Stimulated activated CD8-positive, alpha-beta memory T cell treated with anti-CD3 and anti-CD28 coated beads, Interleukin-2, amount 100 ng/mL, for 48 hours (primary cell): ENCODE results near the gene GPR85.
"Not testable (repeated sequence)": the region's sequence is repeated elsewhere in the genome, so short reads cannot be mapped to it uniquely, and the experiment has no call there.

Experiments used
- DNase-seq, 2 donors: peaks; one replicate each; pipeline ENCODE4 v3.0.0-alpha.2; 2020; ENCODE audit warnings: low read depth in 2 of 2

GPR85 gene

DNA sequence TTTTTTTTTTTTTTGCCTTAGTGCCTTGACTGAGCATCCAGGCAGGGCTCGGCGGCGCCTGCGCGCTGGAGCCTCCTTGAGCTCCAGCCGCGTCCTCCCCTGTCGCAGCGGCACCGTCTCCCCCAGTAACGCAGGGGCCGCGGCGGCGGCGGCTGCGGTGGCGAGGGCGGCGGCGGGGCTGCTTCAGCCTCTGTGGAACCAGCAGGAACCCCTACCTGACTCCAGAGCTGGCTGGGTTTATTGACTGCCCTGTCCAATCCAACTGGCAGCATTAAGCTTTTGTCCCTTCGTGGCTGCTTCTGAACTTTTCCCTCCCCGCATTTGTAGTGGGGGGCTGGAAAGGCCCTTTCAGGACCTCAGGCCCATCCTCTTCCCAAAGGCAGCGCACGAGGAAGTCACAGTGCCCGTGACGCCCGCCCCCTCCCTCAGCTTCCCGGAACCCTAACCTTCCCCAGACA is at the start of gene GPR85:
Gene GPR85, minus strand, starts transcription at position 397 of the 458 bp plus-strand sequence. CDS start 2,106 bp downstream, outside the sequence.
- DNase-seq: peak in 1 of 2 donors; percentile 21

- DNase-seq: no peak
Measured at GRCh38 chr7:113134025-113134424, 47.4 kb upstream of the GPR85 start.

DNA sequence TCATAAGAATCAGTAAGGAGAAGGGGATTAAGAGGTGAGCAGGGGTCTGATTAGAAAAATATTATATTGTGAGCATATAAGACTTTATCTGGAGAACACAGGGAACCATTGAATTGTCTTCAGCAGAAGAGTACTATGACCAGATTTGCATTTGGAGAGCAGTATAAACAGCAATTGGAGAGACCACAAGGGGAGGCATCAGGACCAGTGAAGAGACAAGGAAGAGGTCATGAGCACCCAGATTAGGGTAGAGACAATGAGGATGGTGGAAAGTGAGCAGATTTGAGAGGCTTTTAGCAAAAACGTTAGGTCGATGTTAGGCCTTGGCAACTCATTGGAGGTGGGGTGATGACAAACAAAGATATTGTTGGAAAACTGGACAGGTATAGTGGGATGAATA is 44.7 kb upstream of the GPR85 start:
- DNase-seq: no peak

GRCh38 chr7:113128031-113128430 is 41.4 kb upstream of the GPR85 start:
- DNase-seq: no peak

DNA sequence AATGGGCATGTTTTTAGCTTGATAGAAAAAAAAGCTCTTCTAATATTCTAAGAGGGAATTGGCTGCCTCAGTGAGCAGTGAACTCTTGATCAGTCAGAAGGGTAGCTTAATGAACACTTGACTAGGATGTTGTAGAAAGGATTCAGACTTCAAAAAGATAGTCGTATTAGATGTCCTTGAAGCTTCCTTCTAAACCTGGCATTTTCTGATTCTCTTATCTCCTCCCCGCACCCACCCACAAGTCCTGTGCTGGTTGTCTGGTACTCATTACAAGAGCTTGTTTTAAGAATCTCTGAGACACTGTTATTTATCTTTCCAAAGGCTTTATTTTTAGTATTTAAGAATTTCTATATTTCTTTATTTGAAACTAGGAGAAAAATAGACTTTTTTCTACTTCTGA is 39.1 kb upstream of the GPR85 start:
- no peak for DNase-seq

DNA sequence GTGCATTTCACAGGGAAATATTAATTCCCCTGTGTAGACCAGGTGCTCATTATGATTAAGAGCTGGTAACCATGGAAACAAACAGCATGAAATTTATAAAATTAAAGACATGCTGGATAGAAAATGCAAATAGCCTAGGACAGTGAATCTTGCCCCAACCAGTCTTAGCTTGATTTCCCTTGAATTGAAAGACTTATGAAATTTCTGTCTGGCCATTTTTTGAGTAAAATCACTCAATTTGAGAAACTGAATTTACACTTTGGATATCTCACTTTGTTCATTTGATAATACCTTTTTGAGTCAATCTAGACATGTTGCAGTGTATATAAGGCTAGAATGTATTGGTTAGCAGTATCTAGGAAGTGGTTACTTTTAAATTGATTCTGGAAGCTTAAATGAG is 36.1 kb upstream of the GPR85 start:
- no peak for DNase-seq

- no peak for DNase-seq
Measured at GRCh38 chr7:113120647-113121046, 34.0 kb upstream of the GPR85 start.

GRCh38 chr7:113119429-113119828 is 32.8 kb upstream of the GPR85 start:
- DNase-seq: no peak

GRCh38 chr7:113118074-113118959 is 31.7 kb upstream of the GPR85 start, which contains the start of gene SMIM30:
TSS of gene SMIM30 (minus strand) at chr7:113118554. CDS start at chr7:113117578, 976 bp downstream.
- DNase-seq: peak; percentile 77 to 79

GRCh38 chr7:113117374-113117774 is 30.7 kb upstream of the GPR85 start:
- not testable (repeated sequence) for DNase-seq

DNA sequence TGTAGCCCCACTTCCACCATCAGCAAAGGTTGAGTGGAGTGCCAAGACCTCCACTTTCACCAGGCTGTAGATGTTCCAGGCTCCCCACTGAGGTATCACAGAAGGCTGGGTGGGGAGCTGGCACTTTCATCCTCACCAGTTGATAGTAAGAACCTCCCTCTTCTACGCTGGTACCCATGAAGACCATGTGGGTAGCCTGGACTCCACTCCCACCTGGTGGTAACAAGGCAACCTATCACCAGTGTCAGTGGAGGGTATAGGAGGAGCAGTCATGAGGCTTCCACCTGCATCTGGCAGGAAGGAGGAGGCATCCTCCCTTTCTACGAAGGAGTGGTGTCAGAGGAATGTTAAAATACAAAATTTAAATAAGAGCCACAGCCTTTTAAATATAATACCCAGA is 27.3 kb upstream of the GPR85 start:
- DNase-seq: no peak

DNA sequence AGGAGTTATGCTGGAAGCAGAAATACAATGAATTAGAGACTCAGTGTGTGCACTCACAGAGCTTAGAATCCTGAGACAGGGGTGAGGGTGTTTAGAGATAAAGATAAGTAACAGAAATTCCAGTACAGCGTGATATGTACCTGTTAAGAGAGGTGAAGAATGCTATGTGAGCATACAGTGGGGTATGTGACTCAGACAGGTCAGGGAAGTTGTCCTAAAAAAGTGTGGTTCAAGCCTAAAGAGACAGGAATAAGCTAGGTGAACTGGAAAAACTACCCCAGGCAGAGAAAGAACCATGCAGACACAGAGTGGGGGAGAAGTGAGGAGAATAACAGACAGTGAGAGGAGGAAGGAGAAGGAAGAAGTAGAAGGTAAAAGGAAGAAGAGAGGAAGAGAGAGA is 23.1 kb upstream of the GPR85 start:
- DNase-seq: no peak

- no peak for DNase-seq
Measured at GRCh38 chr7:113100121-113100603, 13.5 kb upstream of the GPR85 start.

- no peak for DNase-seq
Measured at GRCh38 chr7:113099284-113099919, 12.8 kb upstream of the GPR85 start.

GRCh38 chr7:113094517-113095249 is 8.1 kb upstream of the GPR85 start:
- no peak for DNase-seq

GRCh38 chr7:113093561-113093960 is 6.9 kb upstream of the GPR85 start:
- no peak for DNase-seq

GRCh38 chr7:113092762-113093161 is 6.1 kb upstream of the GPR85 start:
- DNase-seq: no peak

DNA sequence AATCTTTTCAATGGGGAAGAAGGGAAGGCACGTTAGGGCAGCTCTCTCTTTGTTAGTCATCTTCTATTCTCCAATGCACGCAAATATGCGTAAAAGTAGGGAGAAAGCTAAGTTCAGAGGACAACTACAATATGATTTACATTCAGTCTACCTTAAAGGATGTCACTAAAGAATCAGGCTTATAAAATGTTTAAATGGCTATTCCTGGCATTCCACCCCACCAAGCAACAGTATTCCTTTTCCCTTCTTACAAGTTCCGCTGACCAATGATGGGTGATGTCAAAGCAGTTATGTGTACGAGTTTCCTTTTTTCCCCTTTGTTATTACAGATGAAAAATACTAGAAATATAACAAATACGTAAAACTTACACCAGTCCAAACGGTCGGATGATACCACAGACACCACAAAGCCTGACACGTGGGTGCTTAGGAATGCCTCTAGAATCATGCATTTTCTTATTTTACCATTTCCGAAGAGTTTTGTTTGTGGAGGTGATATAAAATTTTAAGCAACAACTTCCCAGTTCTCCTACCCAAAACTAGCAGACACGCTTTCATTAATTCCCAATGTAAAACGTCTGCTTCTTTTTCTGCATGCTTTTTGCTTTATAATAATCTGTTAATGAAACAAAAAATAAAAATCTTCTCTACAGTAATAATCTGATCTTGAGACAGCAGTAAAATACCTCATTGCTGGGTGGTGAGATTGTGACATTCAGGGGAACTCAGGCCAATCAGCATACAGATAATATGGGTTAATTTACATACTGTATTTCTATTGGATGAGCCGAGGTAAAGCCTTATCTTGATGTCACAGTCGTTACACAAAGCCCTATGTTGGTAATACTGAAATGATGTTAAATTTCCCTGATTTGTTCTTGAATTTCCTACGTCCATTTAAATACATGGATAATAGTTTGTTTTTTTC is 708 bp upstream of the GPR85 start:
- no peak for DNase-seq

- no peak for DNase-seq
Measured at GRCh38 chr7:113085781-113086390, 741 bp downstream of the GPR85 start.

- no peak for DNase-seq
Measured at GRCh38 chr7:113084496-113085172, 2.0 kb downstream of the GPR85 start.
